Spleen (tissue), 11 donors: ENCODE data around the gene GYS1. TPM values are rescaled to one million over a fixed set of nuclear protein-coding genes. Genes with fewer than 3 reads are reported as not detected.

Experiments
- DNase-seq: peaks from one replicate; pipeline ENCODE4 v3.0.0-alpha.2; 2020
- H3K27ac ChIP-seq, 8 donors: fragments of 200-600 bp; sonication (generic) in 7 of 8; 1 replicate in 4 of 8; 2 replicates in 4 of 8; pipeline versions ENCODE4 v1.5.0 to v1.8.0; 2016 to 2021; ENCODE audit warnings: inconsistent platforms in 4 of 8, mild to moderate bottlenecking in 4 of 8, moderate library complexity in 1 of 8
- H3K27me3 ChIP-seq, 7 donors: fragments of 200-600 bp; sonication (generic) in 6 of 7; replicated peaks in 1 of 7; 1 replicate in 4 of 7; 2 replicates in 3 of 7; pipeline versions ENCODE4 v1.5.0 to v1.8.0; 2016 to 2021; ENCODE audit warnings: inconsistent platforms in 3 of 7, mild to moderate bottlenecking in 1 of 7
- H3K36me3 ChIP-seq, 6 donors: fragments of 200-600 bp; sonication (generic) in 5 of 6; 1 replicate in 4 of 6; 2 replicates in 2 of 6; pipeline versions ENCODE4 v1.5.0 to v1.8.0; 2016 to 2021; ENCODE audit warnings: inconsistent platforms in 2 of 6
- H3K4me1 ChIP-seq, 6 donors: fragments of 200-600 bp; sonication (generic) in 5 of 6; 1 replicate in 3 of 6; 2 replicates in 3 of 6; pipeline versions ENCODE4 v1.5.0 to v1.8.0; 2016 to 2021; ENCODE audit warnings: inconsistent platforms in 3 of 6
- H3K4me3 ChIP-seq, 8 donors: fragments of 200-600 bp; sonication (generic) in 7 of 8; 1 replicate in 4 of 8; 2 replicates in 4 of 8; pipeline versions ENCODE4 v1.5.0 to v1.8.0; 2016 to 2021; ENCODE audit warnings: inconsistent platforms in 4 of 8, mild to moderate bottlenecking in 4 of 8, moderate library complexity in 2 of 8
- H3K9me3 ChIP-seq, 8 donors: fragments of 200-600 bp; sonication (generic) in 7 of 8; 1 replicate in 4 of 8; 2 replicates in 4 of 8; pipeline versions ENCODE4 v1.5.0 to v1.8.0; 2016 to 2021; ENCODE audit warnings: inconsistent platforms in 4 of 8
- CTCF ChIP-seq, 11 experiments: fragments of 200-600 bp in 7 of 11; fragments of 450-650 bp in 4 of 11; sonication (generic) in 4 of 11; IDR thresholded peaks in 8 of 11; conservative IDR thresholded peaks in 3 of 11; 1 replicate in 7 of 11; 2 replicates in 4 of 11; pipeline versions ENCODE4 v1.4.0 to v1.8.0; 2016 to 2021; ENCODE audit warnings: antibody characterized with exemption in 11 of 11, inconsistent platforms in 4 of 11, mild to moderate bottlenecking in 1 of 11
- POLR2A ChIP-seq, 3 donors: fragments of 450-650 bp; IDR thresholded peaks; one replicate each; pipeline ENCODE4 v1.5.1; 2017; ENCODE audit warnings: antibody characterized with exemption in 3 of 3, mild to moderate bottlenecking in 1 of 3
- POLR2AphosphoS5 ChIP-seq, 3 donors: sonication (generic); formaldehyde crosslinking; IDR thresholded peaks; one replicate each; pipeline ENCODE4 v1.5.1; 2017; ENCODE audit warnings: antibody characterized with exemption in 3 of 3
- WGBS, 5 donors: extraction: QIAGEN DNeasy Blood & Tissue Kit in 3 of 5; methylation state at CpG; one replicate each; pipeline versions ENCODE4 v1.1.5 to v1.1.7; 2013 to 2018; 5-methylcytosine and 5-hydroxymethylcytosine counted together
- intact Hi-C: fragments of 100-400 bp; cut with DNase I; formaldehyde crosslinking; loops from one replicate; pipeline ENCODE4 v1.15.0; 2023; ENCODE audit warnings: low total_unique reads
- polyA plus RNA-seq, 3 donors: library from polyadenylated mRNA; stranded (reverse); fragments of 200-250 nt; gene quantifications; one replicate each; pipeline ENCODE4 v1.2.1, GENCODE V29; 2013
- total RNA-seq, 7 donors: library from RNA; depleted of rRNA in 3 of 7; stranded (reverse); fragments of >200 nt in 3 of 7; fragmentation: NEBNext Ultra II Directional in 4 of 7; extraction: Animal tissue kit (Norgen Biotek cat#: 25700) in 4 of 7; gene quantifications; one replicate each; pipeline versions ENCODE4 v1.1.0 to v1.2.1, GENCODE V29; 2016 to 2021
- donor health status: healthy with polysubstance abuse.
- donor health status: DM: no; HTN: no; CAD: no; lungs with moderate emphysema.
- donor health status: DM: no; HTN: no; CAD: no.
- donor health status: Bipolar disorder and iron deficiency.
- donor health status: healthy.
- donor health status: DM: no; HTN: no; CAD: no.
- donor health status: DM: yes; HTN: yes; CAD: no.

Gene GYS1
- total and polyA plus RNA-seq, 10 donors = 11.9 to 47.1 (median 30.5) TPM

- H3K36me3 ChIP-seq = peaks cover 3 to 62% (median 37%) of the 10 kb centered on the region in 6 donors
- H3K4me1 ChIP-seq = peaks cover 35 to 90% (median 75%) of the 10 kb centered on the region in 6 donors
- 0 to 1% (median 0%) methylated on average over 30 to 52 of the region's 52 CpGs for WGBS, 5 donors
- H3K27ac ChIP-seq = peak within 1 kb of the TSS; percentile 81 to 98 (median 97)
- H3K4me3 ChIP-seq = peak within 1 kb of the TSS; percentile 74 to 99 (median 92)
- intact Hi-C loops = loop anchor here (10.0 kb wide), 1 partner anchor 90 kb away; the partner anchor contains the start of gene PPP1R15A
- no peaks in the 10 kb centered on the region for H3K27me3 ChIP-seq
- peak; percentile 99 for DNase-seq
- no peaks in the 10 kb centered on the region for H3K9me3 ChIP-seq
- TF ChIP-seq POLR2AphosphoS5 (IDR thresholded peaks at IDR 0.05) = peak; percentile 100
- peak; percentile 99 to 100 (median 99) for TF ChIP-seq POLR2A (IDR thresholded peaks at IDR 0.05)
- peak in 3 of 11 experiments; percentile 9 to 17 (median 10) for TF ChIP-seq CTCF (IDR thresholded peaks at IDR 0.05 in 8 of 11, conservative IDR thresholded peaks at IDR 0.05 in 3 of 11)
Measured at GRCh38 chr19:48965040-48965805, 27.9 kb downstream of the GYS1 start, which contains the start of gene FTL. Gene FTL (plus strand): TSS chr19:48965309. CDS start chr19:48965508, 199 bp downstream.

GRCh38 chr19:48964205-48965039 is 28.7 kb downstream of the GYS1 start:
- Histone ChIP-seq H3K4me3 (peak overlapping the region; percentile 74 to 99 (median 92)), H3K27me3 (no peaks in the 10 kb centered on the region), H3K4me1 (peaks cover 35 to 91% (median 81%) of the 10 kb centered on the region in 6 donors), H3K27ac (peak overlapping the region; percentile 81 to 98 (median 97)), H3K36me3 (peaks cover 3 to 57% (median 30%) of the 10 kb centered on the region in 6 donors), H3K9me3 (no peaks in the 10 kb centered on the region)
- intact Hi-C loops = loop anchor here (10.0 kb wide), 1 partner anchor 90 kb away; the partner anchor contains the start of gene PPP1R15A
- 13 to 20% (median 17%) methylated on average over 19 of the region's 19 CpGs for WGBS, 5 donors
- DNase-seq = no peak
- TF ChIP-seq POLR2A (IDR thresholded peaks at IDR 0.05) = no peak
- TF ChIP-seq CTCF (IDR thresholded peaks at IDR 0.05 in 8 of 11, conservative IDR thresholded peaks at IDR 0.05 in 3 of 11) = no peak
- no peak for TF ChIP-seq POLR2AphosphoS5 (IDR thresholded peaks at IDR 0.05)

DNA sequence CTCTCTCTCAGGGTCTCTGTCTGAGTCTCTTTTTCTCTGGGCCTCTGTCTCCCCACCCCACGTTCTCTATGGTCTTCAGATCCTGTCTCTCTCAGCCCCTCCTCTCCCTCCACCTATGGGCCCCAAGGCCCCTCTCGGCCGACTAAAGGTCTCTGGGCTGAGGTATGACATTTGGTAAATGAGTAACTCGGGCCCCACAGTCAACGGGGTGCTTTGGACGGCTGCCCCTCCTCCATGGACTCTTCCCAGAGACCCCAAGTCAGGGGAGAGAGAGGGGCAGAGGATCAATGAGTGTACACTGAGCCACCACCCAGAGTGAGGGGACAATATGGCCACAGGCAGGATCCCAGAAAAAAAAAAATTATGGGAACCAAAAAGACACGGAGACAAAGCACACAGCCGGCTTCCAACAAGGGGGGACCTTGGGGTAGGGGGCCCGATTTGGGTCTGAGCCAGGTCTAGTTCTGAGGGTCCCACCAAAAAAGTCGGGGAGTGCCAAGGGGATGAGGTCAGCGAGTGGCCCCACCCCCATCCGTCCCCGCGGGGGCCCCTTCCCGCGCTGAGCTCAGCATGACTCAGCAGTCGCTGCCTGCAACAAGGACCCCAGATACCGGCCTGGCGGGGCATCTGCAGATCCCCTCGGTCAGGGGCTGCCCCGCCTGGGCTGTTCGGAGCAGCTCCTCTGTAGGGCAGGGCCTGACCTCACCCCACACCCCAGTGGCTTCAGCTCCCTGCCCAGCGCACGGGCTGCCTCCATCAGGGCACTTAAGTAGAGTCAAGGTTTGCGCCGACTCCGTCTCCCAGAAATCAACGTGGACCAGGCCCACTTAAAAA is 29.5 kb downstream of the GYS1 start:
- Histone ChIP-seq H3K36me3 (peaks cover 3 to 50% (median 23%) of the 10 kb centered on the region in 6 donors), H3K4me1 (peaks cover 35 to 92% (median 79%) of the 10 kb centered on the region in 6 donors), H3K27ac (peak overlapping the region; percentile 81 to 98 (median 97)), H3K27me3 (no peaks in the 10 kb centered on the region), H3K4me3 (peak overlapping the region in 7 of 8 donors; percentile 20 to 99 (median 88)), H3K9me3 (no peaks in the 10 kb centered on the region)
- intact Hi-C loops = loop anchor here (10.0 kb wide), 1 partner anchor 89 kb away; the partner anchor contains the start of gene PPP1R15A
- TF ChIP-seq POLR2A (IDR thresholded peaks at IDR 0.05) (no peak), POLR2AphosphoS5 (IDR thresholded peaks at IDR 0.05) (peak; percentile 86 to 91 (median 87)), CTCF (IDR thresholded peaks at IDR 0.05 in 8 of 11, conservative IDR thresholded peaks at IDR 0.05 in 3 of 11) (no peak)
- DNase-seq = peak; percentile 95
- 6 to 11% (median 8%) methylated on average over 14 to 28 of the region's 28 CpGs for WGBS, 5 donors
